Neutrophil (primary cell): ENCODE measurements around the gene TRHDE.

Source experiments
- H3K27ac ChIP-seq: fragments of 200-600 bp; sonication (generic); 2 replicates; pipeline ENCODE4 v1.5.1; 2016; ENCODE audit warnings: mild to moderate bottlenecking, moderate library complexity
- H3K27me3 ChIP-seq: fragments of 200-600 bp; sonication (generic); 2 replicates; pipeline ENCODE4 v1.6.0; 2016; ENCODE audit warnings: mild to moderate bottlenecking
- H3K36me3 ChIP-seq: fragments of 200-600 bp; sonication (generic); 2 replicates; pipeline ENCODE4 v1.5.1; 2017
- H3K4me1 ChIP-seq, 2 experiments: fragments of 200-600 bp in 1 of 2; sonication (generic) in 1 of 2; 1 replicate in 1 of 2; 2 replicates in 1 of 2; pipeline versions ENCODE4 v1.5.1 to v1.6.1; 2013 to 2016; ENCODE audit warnings: low read depth in 1 of 2, low read length in 1 of 2, mild to moderate bottlenecking in 1 of 2, moderate library complexity in 1 of 2; ENCODE audit not compliant: control insufficient read depth in 1 of 2, insufficient read depth in 1 of 2
- H3K4me3 ChIP-seq, 2 experiments: fragments of 200-600 bp in 1 of 2; sonication (generic) in 1 of 2; 1 replicate in 1 of 2; 2 replicates in 1 of 2; pipeline ENCODE4 v1.5.1; 2013 to 2016; ENCODE audit warnings: low read depth in 1 of 2, low read length in 1 of 2, mild to moderate bottlenecking in 1 of 2, moderate library complexity in 1 of 2
- H3K9me3 ChIP-seq: fragments of 200-600 bp; sonication (generic); 2 replicates; pipeline ENCODE4 v1.5.1; 2016
- CTCF ChIP-seq: fragments of 200-600 bp; sonication (generic); IDR thresholded peaks from 2 replicates; pipeline ENCODE4 v1.5.1; 2016; ENCODE audit warnings: antibody characterized with exemption

The TRHDE gene

GRCh38 chr12:72472350-72472749 is 200.2 kb downstream of the TRHDE start:
- no peak overlapping the region for H3K4me3 ChIP-seq
- no peaks in the 10 kb centered on the region for H3K36me3 ChIP-seq
- H3K9me3 ChIP-seq: no peaks in the 10 kb centered on the region
- H3K27ac ChIP-seq: no peak overlapping the region
- H3K4me1 ChIP-seq: no peaks in the 10 kb centered on the region
- H3K27me3 ChIP-seq: no peaks in the 10 kb centered on the region
- TF ChIP-seq CTCF: no peak

- H3K4me3 ChIP-seq: no peak overlapping the region
- TF ChIP-seq CTCF: no peak
- no peaks in the 10 kb centered on the region for H3K4me1 ChIP-seq
- no peak overlapping the region for H3K27ac ChIP-seq
- H3K36me3 ChIP-seq: no peaks in the 10 kb centered on the region
- no peaks in the 10 kb centered on the region for H3K27me3 ChIP-seq
- no peaks in the 10 kb centered on the region for H3K9me3 ChIP-seq
Measured at GRCh38 chr12:72476301-72476700, 204.1 kb downstream of the TRHDE start.

- no peak overlapping the region for H3K27ac ChIP-seq
- no peak overlapping the region for H3K4me3 ChIP-seq
- H3K9me3 ChIP-seq: no peaks in the 10 kb centered on the region
- no peaks in the 10 kb centered on the region for H3K4me1 ChIP-seq
- H3K27me3 ChIP-seq: no peaks in the 10 kb centered on the region
- TF ChIP-seq CTCF: no peak
- no peaks in the 10 kb centered on the region for H3K36me3 ChIP-seq
Measured at GRCh38 chr12:72485017-72485701, 213.0 kb downstream of the TRHDE start.

GRCh38 chr12:72491426-72491825 is 219.3 kb downstream of the TRHDE start:
- no peaks in the 10 kb centered on the region for H3K9me3 ChIP-seq
- H3K4me1 ChIP-seq: no peaks in the 10 kb centered on the region
- no peak overlapping the region for H3K4me3 ChIP-seq
- H3K27me3 ChIP-seq: no peaks in the 10 kb centered on the region
- no peaks in the 10 kb centered on the region for H3K36me3 ChIP-seq
- no peak overlapping the region for H3K27ac ChIP-seq
- no peak for TF ChIP-seq CTCF

GRCh38 chr12:72493407-72493806 is 221.2 kb downstream of the TRHDE start:
- Histone ChIP-seq H3K4me3 (no peak overlapping the region), H3K4me1 (no peaks in the 10 kb centered on the region), H3K36me3 (no peaks in the 10 kb centered on the region), H3K27ac (no peak overlapping the region), H3K9me3 (no peaks in the 10 kb centered on the region), H3K27me3 (no peaks in the 10 kb centered on the region)
- no peak for TF ChIP-seq CTCF
